Measurements from ENCODE around the gene TLR10. TPM values are rescaled to one million over a fixed set of nuclear protein-coding genes. Genes with fewer than 3 reads are reported as not detected.

Gene TLR10
- total and polyA plus RNA-seq, 9 of the 15 experiments (the other 6 are each of a cell fraction or from before 2014, with no cell fraction given) = 0.03 to 0.05 TPM; not detected in 7

DNA sequence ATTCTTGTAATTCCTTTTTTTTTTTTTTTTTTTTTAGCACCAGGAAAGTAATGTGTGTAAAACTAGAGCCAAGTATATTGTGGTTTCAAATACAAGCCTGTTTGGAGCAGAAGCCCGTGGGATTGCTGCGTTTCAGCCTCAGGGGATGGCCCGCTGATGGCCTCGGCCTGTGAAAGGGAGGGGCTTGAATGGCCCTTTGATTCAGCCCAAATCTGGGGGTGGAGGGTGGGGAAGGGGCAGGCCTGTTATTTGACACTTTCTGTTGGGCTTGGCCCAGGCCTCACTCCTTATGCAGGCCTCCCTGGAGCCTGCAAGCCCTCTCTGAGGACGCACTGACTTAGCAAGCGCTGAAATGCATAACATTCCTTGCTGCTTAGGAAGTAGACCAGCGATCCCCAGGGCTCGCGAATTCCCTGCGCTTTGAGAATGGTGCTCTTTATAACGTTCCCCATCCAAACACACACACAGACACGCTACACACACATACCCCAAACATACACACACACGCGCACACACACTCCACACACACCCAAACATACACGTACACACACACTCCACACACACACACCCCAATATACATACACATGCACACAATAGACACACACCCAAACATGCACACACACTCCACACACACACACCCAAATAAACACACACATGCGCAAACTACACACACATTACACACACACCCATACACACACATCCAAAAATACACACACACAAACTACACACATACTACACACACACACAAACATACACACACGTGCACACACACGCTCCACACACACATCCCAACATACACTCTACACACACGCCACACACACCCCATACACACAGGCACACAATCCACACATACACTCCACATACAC lies 29.6 kb downstream of the TLR10 start (continued):
- TF ChIP-seq, protein P1, sequence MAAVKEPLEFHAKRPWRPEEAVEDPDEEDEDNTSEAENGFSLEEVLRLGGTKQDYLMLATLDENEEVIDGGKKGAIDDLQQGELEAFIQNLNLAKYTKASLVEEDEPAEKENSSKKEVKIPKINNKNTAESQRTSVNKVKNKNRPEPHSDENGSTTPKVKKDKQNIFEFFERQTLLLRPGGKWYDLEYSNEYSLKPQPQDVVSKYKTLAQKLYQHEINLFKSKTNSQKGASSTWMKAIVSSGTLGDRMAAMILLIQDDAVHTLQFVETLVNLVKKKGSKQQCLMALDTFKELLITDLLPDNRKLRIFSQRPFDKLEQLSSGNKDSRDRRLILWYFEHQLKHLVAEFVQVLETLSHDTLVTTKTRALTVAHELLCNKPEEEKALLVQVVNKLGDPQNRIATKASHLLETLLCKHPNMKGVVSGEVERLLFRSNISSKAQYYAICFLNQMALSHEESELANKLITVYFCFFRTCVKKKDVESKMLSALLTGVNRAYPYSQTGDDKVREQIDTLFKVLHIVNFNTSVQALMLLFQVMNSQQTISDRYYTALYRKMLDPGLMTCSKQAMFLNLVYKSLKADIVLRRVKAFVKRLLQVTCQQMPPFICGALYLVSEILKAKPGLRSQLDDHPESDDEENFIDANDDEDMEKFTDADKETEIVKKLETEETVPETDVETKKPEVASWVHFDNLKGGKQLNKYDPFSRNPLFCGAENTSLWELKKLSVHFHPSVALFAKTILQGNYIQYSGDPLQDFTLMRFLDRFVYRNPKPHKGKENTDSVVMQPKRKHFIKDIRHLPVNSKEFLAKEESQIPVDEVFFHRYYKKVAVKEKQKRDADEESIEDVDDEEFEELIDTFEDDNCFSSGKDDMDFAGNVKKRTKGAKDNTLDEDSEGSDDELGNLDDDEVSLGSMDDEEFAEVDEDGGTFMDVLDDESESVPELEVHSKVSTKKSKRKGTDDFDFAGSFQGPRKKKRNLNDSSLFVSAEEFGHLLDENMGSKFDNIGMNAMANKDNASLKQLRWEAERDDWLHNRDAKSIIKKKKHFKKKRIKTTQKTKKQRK (IDR thresholded peaks at IDR 0.05; ENCODE audit: borderline replicate concordance, low read depth, low read length) = no peak
- TF ChIP-seq NR4A1 (CRISPR knock-in tag; IDR thresholded peaks at IDR 0.05) = no peak
- no peak for TF ChIP-seq NR4A1 (tag; IDR thresholded peaks at IDR 0.05)
- no peak for TF ChIP-seq SMARCA4 (IDR thresholded peaks at IDR 0.05)
- TF ChIP-seq PHB (CRISPR knock-in tag; IDR thresholded peaks at IDR 0.05) = no peak
- TF ChIP-seq MTA1 (IDR thresholded peaks at IDR 0.05; ENCODE audit: borderline replicate concordance) = peak; percentile 28; the same call in 1 of the 2 replicates
- TF ChIP-seq ZFPM2 (CRISPR knock-in tag; IDR thresholded peaks at IDR 0.05) = no peak
- TF ChIP-seq NR1H2 (CRISPR knock-in tag; IDR thresholded peaks at IDR 0.05) = no peak
- TF ChIP-seq, protein P2, sequence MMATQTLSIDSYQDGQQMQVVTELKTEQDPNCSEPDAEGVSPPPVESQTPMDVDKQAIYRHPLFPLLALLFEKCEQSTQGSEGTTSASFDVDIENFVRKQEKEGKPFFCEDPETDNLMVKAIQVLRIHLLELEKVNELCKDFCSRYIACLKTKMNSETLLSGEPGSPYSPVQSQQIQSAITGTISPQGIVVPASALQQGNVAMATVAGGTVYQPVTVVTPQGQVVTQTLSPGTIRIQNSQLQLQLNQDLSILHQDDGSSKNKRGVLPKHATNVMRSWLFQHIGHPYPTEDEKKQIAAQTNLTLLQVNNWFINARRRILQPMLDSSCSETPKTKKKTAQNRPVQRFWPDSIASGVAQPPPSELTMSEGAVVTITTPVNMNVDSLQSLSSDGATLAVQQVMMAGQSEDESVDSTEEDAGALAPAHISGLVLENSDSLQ (IDR thresholded peaks at IDR 0.05) = no peak
- TF ChIP-seq KDM5B (IDR thresholded peaks at IDR 0.05; ENCODE audit: insufficient replicate concordance, low read depth, low read length) = no peak
- no peak for TF ChIP-seq ZNF212 (CRISPR knock-in tag; IDR thresholded peaks at IDR 0.05)
- TF ChIP-seq, protein P3, sequence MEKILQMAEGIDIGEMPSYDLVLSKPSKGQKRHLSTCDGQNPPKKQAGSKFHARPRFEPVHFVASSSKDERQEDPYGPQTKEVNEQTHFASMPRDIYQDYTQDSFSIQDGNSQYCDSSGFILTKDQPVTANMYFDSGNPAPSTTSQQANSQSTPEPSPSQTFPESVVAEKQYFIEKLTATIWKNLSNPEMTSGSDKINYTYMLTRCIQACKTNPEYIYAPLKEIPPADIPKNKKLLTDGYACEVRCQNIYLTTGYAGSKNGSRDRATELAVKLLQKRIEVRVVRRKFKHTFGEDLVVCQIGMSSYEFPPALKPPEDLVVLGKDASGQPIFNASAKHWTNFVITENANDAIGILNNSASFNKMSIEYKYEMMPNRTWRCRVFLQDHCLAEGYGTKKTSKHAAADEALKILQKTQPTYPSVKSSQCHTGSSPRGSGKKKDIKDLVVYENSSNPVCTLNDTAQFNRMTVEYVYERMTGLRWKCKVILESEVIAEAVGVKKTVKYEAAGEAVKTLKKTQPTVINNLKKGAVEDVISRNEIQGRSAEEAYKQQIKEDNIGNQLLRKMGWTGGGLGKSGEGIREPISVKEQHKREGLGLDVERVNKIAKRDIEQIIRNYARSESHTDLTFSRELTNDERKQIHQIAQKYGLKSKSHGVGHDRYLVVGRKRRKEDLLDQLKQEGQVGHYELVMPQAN (IDR thresholded peaks at IDR 0.05; ENCODE audit: borderline replicate concordance) = peak; percentile 40; the same call in 1 of the 2 replicates
- TF ChIP-seq CBX1 (IDR thresholded peaks at IDR 0.05; ENCODE audit: low read depth) = 0 out of 2 replicates have a peak, but pooled peaks have one; percentile 24
- TF ChIP-seq ARNT (IDR thresholded peaks at IDR 0.05) = no peak
- TF ChIP-seq TRIM24 (IDR thresholded peaks at IDR 0.05) = peak in 1 of 2 experiments; percentile 52; a peak in 1 of 4 replicates
- TF ChIP-seq, protein P4, sequence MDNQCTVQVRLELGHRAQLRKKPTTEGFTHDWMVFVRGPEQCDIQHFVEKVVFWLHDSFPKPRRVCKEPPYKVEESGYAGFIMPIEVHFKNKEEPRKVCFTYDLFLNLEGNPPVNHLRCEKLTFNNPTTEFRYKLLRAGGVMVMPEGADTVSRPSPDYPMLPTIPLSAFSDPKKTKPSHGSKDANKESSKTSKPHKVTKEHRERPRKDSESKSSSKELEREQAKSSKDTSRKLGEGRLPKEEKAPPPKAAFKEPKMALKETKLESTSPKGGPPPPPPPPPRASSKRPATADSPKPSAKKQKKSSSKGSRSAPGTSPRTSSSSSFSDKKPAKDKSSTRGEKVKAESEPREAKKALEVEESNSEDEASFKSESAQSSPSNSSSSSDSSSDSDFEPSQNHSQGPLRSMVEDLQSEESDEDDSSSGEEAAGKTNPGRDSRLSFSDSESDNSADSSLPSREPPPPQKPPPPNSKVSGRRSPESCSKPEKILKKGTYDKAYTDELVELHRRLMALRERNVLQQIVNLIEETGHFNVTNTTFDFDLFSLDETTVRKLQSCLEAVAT (IDR thresholded peaks at IDR 0.05) = peak; percentile 44 to 66; a peak in 1 of 4 replicates
- TF ChIP-seq HDGF (IDR thresholded peaks at IDR 0.05) = peak; percentile 88
- TF ChIP-seq HNRNPH1 (optimal IDR thresholded peaks at IDR 0.05; ENCODE audit: low read depth, low read length) = no peak
- TF ChIP-seq NFATC3 (IDR thresholded peaks at IDR 0.05) = no peak

Measured in K562 (cell line).